Stimulated activated CD4-positive, alpha-beta T cell treated with anti-CD3 and anti-CD28 coated beads, Interleukin-4, amount 100 ng/mL, for 48 hours (primary cell): ENCODE data around the gene PCSK6.
"Not testable (repeated sequence)": the region's sequence is repeated elsewhere in the genome, so short reads cannot be mapped to it uniquely, and the experiment has no call there.

Experiments
- DNase-seq, 2 donors: peaks; one replicate each; pipeline ENCODE4 v3.0.0-alpha.2; 2020; ENCODE audit warnings: low read depth in 2 of 2

The PCSK6 gene

GRCh38 chr15:101461097-101461496 lies 28.4 kb downstream of the PCSK6 start:
- DNase-seq: no peak

DNA sequence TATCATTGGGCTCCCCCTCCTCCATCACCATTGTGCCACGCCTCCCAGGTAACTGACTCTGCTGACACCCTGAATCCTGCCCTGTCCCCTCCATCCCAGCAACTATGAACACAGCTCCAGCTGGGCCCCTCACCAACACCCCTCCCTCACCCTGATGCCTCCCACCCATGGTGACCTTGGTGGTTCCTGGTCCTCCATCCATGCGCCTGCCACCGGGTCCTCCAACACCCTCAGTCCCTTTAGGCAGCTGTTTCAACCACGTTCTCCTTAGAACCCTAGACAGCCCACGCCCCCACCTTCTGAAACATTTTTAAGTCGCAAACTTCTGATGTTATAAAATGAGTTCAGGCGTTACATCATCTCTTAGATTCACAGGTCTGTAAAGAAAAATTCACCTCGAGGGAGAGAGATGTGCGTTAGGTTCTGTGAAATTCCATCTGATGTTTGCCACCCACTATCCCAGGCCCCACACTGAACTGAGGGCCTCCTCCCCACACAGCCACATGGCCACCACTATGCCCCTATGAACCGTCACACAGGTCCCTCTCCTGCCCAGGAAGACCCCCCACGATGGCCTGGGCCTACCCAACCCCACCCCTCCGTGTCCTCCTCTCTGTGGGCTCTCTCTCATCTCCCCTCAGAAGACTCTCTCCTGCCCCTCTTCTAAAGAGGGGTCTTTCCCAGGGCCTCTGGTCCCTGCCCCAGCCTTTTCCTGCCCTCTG lies 29.8 kb downstream of the PCSK6 start:
- DNase-seq: no peak

- no peak for DNase-seq
Measured at GRCh38 chr15:101458908-101459578, 30.5 kb downstream of the PCSK6 start.

DNA sequence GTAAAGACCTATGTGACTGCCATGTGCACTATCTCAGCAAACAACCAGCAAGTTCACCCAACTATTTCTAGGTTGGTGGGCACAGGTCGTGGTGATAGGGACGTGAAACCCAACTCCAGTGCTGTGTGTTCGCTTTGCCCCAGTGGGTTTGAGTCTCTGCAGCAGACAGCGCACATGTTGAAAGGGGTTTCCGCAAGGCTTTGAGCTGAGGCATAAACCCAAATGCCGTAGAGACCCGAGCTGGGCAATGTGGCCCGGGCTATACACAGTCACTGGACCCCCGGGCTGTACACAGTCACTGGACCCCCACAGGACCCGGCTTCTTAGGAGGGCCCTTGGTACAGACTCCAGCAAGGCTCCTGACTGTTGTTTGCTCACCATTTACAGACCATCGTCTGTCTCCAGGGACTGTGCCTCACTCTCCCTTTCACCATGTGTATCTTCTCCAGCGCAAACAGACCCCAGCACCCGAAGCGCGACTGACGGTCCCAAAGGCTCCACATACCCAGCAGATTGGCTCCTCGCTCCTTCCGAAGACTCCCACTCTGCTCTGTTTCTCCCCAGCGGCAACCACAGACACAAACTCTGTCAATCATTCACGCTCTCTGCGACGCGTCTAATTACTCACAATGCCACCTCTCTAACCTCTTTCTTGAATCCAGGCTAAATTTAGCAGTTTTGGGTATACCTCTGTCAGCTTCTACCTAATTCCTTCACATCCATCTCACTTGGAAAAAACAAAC lies 31.2 kb downstream of the PCSK6 start:
- DNase-seq: no peak

DNA sequence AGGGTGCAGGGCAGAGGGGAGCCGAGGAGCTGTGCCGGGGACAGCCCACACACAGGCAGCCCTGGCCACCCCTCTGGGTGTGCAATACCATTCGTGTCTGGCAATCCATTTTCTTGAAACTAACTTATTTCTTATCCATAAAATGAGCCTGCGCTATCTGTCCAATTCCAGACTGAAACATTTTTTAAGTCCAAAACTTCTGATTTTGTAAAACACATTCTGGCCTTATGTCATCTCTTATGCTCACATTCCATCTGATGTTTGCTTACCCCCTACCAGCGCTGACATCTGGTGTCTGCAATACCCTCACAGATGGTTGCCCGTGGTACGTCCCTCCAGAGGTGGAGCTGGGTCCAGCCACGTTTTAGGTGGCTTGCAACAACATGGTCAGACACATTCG lies 31.8 kb downstream of the PCSK6 start:
- DNase-seq: no peak

- DNase-seq: no peak
Measured at GRCh38 chr15:101456057-101456739, 33.3 kb downstream of the PCSK6 start.

DNA sequence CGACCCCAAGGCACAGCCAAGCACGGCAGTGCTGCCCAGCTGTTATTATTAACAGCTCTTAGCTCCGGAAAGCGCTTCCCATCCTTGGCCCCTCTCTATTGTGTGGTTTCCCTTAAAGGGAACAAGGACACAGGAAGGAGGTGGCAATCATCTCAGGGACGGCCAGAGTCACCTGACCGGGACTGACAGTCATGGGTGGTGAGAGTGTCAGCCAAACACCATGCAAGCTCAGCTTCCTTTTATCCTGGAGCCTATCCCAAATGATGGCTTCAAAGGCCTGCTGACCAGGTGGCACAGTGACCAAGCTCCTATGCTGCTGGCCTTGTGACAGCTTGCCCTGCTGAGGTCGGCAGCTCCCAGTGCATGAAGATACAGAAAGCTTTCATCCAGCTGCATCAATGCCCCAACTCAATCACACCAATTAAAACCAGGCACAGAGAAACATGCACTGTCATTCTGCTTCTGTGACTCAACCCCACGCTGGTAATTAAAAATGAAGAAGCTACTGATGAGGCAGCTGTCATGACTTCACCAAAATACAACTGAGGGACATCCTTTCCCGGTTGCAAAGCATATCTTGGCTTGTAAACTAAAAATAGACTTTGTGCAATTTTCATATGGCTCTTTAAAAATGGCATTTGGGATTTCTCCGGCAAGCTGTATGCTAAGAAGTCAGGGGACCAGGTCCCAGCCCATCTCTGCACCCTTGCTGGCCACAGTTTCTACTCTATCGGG lies 34.0 kb downstream of the PCSK6 start:
- no peak for DNase-seq

GRCh38 chr15:101454781-101455180 lies 34.7 kb downstream of the PCSK6 start:
- DNase-seq: not testable (repeated sequence)

DNA sequence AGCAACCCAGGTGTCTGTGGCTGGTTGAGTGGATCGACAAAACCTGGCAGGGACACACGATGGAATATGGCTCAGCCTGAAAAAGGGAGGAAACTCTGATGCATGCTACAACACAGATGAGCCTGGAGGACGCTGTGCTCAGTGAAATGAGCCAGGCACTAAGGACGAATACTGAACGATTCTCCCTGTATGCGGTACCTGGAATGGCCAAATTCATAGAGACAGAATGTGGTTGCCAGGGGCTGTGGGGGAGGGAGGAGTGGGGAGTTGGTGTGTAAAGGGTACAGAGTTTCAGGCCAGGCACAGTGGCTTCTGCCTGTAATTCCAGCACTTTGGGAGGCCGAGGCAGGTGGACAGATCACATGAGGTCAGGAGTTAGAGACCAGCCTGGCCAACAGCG lies 35.1 kb downstream of the PCSK6 start:
- no peak for DNase-seq

DNA sequence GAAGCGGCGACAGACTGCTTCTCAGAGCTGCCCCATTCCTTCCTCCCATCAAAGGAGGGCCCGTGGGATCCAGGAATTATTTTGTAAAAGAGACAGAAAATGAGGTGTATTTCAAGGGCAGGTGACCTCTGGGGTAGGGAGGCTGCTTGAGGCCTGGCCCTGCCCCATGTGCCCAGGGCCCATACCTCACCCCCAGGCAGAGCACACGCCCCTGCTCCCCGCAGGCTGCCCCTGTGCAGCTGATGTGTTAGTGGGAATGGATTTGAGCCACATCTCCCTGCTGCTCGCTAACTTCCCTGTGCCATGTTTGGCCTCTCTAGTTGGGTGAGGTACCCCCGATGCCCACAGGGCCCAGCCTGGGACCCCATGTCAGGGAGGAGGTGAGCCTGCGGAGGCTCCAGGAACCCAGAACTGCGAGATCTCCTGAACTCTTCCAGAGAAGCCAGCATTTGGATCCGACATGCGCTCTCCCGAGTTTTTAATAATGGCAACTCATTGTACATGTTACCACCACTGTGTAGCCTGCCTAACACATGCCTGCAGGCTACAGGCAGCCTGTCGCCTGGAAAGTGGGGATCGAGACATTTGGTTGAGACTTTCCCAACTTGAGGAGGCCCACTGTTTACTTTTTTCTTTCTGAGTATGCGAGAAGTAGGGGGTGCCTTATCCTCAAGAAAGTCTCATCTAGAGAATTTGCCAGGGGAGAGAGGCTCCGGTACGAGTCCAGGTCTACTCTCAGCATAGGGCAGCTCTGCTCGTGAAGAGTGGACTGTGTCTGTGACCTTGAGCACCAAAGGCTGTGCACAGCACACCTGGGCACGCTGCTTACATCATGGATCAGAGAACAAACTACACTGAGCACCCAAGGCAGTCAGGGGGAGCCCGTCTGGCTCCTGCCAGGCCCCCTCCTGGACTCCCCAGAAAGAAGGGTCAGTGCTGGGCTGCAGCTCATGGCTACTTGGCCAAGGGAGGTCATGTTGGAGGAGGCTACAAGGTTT lies 36.1 kb downstream of the PCSK6 start:
- no peak for DNase-seq

DNA sequence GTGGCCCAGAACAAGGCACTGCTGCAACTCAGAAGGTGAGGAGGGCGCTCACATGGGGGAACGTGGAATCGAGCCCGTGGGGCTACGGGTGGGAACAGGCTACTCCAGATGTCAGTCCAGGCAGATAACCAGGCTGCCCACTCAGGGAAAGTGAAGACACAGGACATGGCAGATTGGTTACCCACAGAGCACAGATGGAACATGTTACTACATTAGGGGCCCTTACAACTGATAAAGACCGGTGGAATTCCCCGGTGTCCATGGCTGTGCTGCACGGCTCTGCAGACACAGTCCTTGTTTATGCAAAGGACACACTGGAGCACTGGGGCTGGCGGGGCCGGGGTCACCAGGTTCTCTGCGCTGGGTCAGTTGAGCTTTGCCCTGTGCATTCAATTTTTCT lies 36.9 kb downstream of the PCSK6 start:
- no peak for DNase-seq

GRCh38 chr15:101451846-101452245 lies 37.7 kb downstream of the PCSK6 start:
- DNase-seq: no peak

DNA sequence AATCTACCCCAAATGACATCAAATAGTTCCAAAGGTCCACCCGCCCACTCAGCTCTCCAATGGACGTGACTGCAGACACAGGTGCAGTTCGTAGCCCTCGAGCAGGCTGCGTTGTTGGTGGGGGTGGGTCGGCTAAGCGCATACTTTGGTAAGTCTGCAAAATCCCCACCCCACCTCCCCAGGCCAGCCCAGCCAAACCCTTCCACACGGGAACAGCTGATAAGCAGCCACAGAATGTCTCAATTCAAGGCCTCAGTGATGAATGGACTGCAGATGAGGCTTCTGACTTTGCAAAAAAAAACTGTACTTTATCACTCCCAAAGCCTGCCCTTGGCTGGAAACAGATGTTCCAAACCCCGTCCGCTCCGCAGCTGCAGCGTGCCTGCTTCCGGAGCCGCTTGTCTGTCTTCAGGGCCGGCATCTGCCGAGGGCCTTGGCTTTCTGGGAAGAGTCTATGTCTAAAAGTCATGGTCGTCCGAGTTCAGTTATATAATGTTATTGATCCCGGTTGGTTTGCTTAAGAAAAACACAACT lies 38.2 kb downstream of the PCSK6 start:
- DNase-seq: no peak

- no peak for DNase-seq
Measured at GRCh38 chr15:101450403-101451265, 38.9 kb downstream of the PCSK6 start.

DNA sequence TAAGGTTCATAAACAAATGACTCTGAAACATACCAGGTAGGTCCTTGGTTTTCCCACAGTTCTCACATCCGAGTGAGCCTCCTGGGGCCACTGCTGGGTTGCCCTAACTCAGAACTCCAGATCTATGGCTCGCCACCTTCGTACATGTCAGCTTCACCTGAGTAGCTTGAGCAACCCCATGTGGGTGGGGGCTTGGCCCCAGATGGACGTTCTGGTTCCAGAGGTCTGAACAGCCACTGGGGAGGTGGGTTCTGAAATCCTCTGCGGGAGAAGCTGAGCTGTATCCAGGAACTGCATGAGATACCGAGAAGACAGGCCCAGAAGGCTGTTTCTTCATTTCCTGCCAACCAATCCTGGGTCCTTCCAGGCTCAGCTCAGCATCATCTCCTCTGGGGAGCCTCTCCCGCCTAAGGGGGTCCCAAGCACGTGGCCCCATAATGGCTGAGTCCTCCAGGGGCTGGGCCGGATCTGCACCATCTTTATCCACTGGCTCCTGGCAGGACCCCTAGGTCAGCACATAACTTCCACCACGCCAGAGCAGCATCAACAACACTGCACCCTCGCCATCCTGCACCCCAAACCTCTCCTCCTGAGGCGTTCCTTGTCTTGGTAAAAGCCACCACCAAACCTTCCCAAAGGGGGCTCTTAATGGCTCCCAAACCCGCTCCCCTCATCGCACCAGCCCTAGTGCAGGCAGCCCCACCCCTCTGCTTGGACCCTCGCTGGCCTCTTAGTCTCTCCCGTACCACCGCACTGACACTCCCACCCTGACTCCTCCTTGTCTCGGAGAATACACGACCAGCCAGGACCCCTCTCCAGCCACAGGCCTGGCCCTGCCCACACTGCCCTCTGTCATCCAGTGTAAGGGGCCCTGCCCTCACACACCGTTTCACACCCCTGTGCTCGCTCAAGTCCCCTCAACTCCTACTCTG lies 39.8 kb downstream of the PCSK6 start:
- DNase-seq: no peak

GRCh38 chr15:101448336-101448735 lies 41.2 kb downstream of the PCSK6 start:
- no peak for DNase-seq

DNA sequence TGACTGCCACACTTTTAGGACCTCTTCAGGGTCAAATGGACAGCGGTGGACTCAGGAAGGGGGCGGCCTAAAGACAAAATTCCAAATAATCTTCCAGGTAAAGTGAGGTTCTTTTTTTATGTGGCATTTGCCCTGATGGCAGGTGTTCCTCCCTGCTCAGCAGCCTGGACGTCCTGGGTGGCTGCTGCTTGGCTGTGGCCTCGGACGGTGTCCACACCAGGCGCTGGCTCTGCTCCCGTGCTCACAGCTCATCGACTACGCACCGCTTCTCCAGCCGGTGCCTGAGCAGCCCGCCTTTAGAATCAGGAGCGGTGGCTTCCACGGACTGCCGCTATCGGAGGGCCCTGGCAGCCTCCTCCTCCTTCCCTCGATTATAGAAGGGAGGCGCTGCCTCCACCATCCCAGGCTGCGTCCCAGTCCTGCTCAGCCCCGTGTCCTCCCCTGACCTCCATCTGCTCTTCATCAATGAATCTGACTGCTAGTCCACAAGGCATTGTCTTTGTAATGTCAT lies 41.9 kb downstream of the PCSK6 start:
- DNase-seq: no peak

GRCh38 chr15:101447168-101447533 lies 42.4 kb downstream of the PCSK6 start:
- DNase-seq: no peak
